Activated CD4-positive, alpha-beta T cell treated with anti-CD3 and anti-CD28 coated beads, Interleukin-2, amount 10 ng/mL, durations not matched to agents 24 days and 14 days (primary cell): ENCODE data around the gene PHTF1. TPM values are rescaled to one million over a fixed set of nuclear protein-coding genes. Genes with fewer than 3 reads are reported as not detected.

ENCODE experiments used
- DNase-seq: peaks from one replicate; pipeline ENCODE4 v3.0.0; 2022
- H3K27ac Mint-ChIP-seq: one replicate; pipeline ENCODE4 v1.8.0; 2022; ENCODE audit warnings: mild to moderate bottlenecking, mixed read lengths
- H3K27me3 Mint-ChIP-seq: one replicate; pipeline ENCODE4 v1.8.0; 2022; ENCODE audit warnings: mixed read lengths
- H3K36me3 Mint-ChIP-seq: one replicate; pipeline ENCODE4 v1.8.0; 2022; ENCODE audit warnings: low read depth, mild to moderate bottlenecking, mixed read lengths
- H3K4me1 Mint-ChIP-seq: one replicate; pipeline ENCODE4 v1.8.0; 2021; ENCODE audit warnings: mixed read lengths
- H3K4me3 Mint-ChIP-seq: one replicate; pipeline ENCODE4 v1.8.0; 2022; ENCODE audit warnings: mild to moderate bottlenecking, moderate library complexity, mixed read lengths
- H3K9me3 Mint-ChIP-seq: one replicate; pipeline ENCODE4 v1.8.0; 2021; ENCODE audit warnings: mixed read lengths
- intact Hi-C: fragments of 100-400 bp; cut with micrococcal nuclease; formaldehyde crosslinking; loops from one replicate; pipeline ENCODE4 v1.15.1; 2023
- total RNA-seq: library from RNA; stranded (reverse); gene quantifications from 2 replicates; pipeline ENCODE4 v1.2.3, GENCODE V29; 2022

PHTF1 gene
- 15.6 and 19.2 TPM in 2 replicates for total RNA-seq

DNA sequence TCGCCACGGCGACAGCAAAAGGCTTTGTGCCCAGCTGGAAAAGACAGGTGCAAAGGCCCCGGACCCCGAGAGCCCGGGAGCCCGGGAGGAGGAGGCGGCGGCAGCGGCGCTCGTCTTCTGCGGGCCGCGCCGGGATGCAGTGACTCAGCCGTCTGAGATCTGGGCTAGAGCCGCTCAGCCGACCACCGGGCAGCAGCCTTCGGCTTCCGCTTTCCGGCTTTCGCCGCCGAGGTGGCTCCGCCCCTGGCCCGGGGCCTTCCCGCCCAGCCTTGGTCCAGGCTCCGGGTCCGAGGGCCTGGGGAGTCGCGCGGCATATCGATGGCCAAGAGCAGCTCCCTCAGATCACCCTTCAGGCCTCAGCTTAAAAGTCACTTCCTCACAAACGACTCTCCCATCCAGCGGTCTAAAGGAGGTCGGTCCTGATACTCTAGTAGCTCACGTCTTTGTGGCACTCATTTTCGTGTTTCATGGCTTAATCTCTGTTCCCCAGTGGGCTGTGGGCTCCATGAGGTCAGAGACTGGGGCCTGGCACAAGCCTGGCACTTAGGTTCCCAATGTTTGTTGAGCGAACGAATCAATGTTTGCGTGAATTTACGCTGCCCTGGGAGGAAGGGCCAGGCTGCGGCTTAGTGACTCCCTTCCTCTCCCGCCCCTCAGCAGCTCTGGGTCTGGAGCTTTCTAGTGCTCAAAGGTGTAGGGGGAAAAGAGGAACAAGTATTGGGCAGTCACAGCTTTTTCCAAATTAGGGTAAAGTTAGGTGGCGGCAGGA is at the start of gene PHTF1:
PHTF1 (minus strand) TSS at position 154 of the 769 bp plus-strand sequence. CDS start 783 bp downstream, outside the sequence.
- Mint-ChIP-seq H3K36me3 (peaks cover 22% of the 10 kb centered on the region), H3K9me3 (no peaks in the 10 kb centered on the region), H3K27ac (peak within 1 kb of the TSS; percentile 97), H3K27me3 (no peaks in the 10 kb centered on the region), H3K4me3 (peak within 1 kb of the TSS; percentile 97), H3K4me1 (peaks cover 30% of the 10 kb centered on the region)
- peak; percentile 89 for DNase-seq
- intact Hi-C loops = loop anchor here (1.0 to 2.0 kb wide), 6 partner anchors 17 to 368 kb away; partner anchors contain the start of genes AP4B1, DCLRE1B, HIPK1 and RSBN1

DNA sequence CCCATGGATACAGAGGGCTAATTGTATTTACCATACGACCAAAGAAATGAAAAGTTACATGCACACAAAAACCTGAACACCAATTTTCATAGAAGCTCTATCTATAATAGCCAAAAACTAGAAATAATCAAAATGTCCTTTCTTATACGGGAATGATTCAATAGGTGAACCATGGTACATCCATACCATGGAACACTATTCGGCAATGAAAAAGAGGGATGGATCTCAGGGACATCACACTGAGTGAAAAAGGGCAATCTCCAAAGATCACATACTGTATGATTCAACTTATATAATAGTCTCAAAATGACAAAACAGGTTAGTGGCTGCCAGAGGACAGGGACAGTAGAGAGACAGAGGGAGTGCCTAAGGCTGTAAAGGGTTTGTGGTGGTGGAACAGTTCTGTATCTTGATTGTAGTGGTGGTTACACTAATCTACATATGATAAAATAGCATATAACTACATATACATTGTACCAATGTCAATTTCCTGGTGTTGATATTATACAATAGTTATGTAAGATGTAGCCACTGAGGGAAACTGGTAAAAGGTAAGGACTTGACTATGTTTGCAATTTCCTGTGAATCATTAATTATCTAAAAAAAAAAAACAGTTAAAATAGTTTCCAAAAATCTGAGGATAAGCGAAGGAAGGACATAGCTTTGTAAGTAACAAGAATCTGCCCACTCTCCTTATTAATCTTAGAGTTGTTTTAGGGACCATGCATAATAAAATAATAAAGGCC is 49.3 kb upstream of the PHTF1 start:
- intact Hi-C loops = no loop called here
- Mint-ChIP-seq H3K4me1 (peaks cover 41% of the 10 kb centered on the region), H3K4me3 (peak overlapping the region; percentile 64), H3K9me3 (no peaks in the 10 kb centered on the region), H3K27me3 (no peaks in the 10 kb centered on the region), H3K27ac (no peak overlapping the region), H3K36me3 (peaks cover 45% of the 10 kb centered on the region)
- no peak for DNase-seq

- peaks cover 48% of the 10 kb centered on the region for H3K36me3 Mint-ChIP-seq
- H3K9me3 Mint-ChIP-seq = no peaks in the 10 kb centered on the region
- H3K27me3 Mint-ChIP-seq = no peaks in the 10 kb centered on the region
- H3K4me1 Mint-ChIP-seq = peaks cover 55% of the 10 kb centered on the region
- no peak for DNase-seq
- H3K27ac Mint-ChIP-seq = no peak overlapping the region
- no peak overlapping the region for H3K4me3 Mint-ChIP-seq
- intact Hi-C loops = no loop called here
Observed at GRCh38 chr1:113805639-113806038, 46.4 kb upstream of the PHTF1 start.

DNA sequence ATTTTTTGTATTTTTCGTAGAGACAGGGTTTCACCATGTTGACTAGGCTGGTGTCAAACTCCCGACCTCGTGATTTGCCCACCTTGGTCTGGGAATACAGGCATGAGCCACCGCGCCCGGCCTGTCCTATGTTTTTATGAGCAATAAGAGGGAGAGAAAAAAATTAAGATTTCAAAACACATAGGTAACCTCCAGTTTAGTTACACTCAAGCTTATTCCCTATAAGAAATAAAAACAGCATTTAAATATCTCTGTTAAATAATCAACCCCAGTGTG is 45.9 kb upstream of the PHTF1 start:
- H3K4me3 Mint-ChIP-seq = no peak overlapping the region
- no peak overlapping the region for H3K27ac Mint-ChIP-seq
- intact Hi-C loops = no loop called here
- H3K4me1 Mint-ChIP-seq = peaks cover 56% of the 10 kb centered on the region
- H3K27me3 Mint-ChIP-seq = no peaks in the 10 kb centered on the region
- no peaks in the 10 kb centered on the region for H3K9me3 Mint-ChIP-seq
- peaks cover 48% of the 10 kb centered on the region for H3K36me3 Mint-ChIP-seq
- no peak for DNase-seq

DNA sequence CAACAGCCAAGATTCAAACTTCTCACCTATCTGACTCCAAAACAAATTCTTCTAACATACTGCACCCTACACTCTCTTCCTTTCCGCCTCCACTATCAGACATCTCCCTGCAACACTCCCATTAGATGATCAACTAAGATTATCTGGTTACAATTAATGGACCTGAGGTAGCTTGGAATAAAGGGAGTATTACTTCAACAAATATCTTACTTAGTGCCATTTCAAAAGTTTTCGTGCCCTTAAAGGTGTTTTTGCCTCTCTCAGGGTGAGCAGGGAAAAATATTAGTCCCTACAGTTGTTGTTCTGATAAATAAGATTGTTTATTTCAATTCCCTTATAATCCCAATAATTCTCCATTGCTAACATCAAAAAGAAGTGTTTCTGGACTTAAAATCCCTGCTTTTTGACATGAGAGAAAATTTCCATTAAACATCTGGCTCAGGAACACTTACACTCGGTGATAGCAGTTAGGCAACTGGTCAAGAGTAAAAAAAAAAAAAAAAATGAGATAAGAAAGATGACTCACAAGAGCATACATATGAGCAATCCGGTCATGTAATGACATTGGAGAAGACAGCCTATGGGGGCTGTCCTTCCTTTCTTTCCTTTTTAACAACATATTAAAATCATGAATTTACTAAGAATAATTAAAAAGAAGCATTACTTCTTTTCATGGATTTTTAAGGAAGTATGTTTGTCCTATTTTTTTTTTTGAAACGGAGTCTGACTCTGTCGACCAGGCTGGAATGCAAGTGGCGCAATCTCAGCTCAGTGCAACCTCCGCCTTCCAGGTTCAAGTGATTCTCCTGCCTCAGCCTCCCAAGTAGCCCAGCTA is 45.4 kb upstream of the PHTF1 start:
- no peaks in the 10 kb centered on the region for H3K9me3 Mint-ChIP-seq
- peaks cover 52% of the 10 kb centered on the region for H3K4me1 Mint-ChIP-seq
- no peak overlapping the region for H3K4me3 Mint-ChIP-seq
- peak overlapping the region; percentile 23 for H3K27ac Mint-ChIP-seq
- no peaks in the 10 kb centered on the region for H3K27me3 Mint-ChIP-seq
- DNase-seq = no peak
- intact Hi-C loops = no loop called here
- H3K36me3 Mint-ChIP-seq = peaks cover 46% of the 10 kb centered on the region

GRCh38 chr1:113802367-113803007 is 43.2 kb upstream of the PHTF1 start:
- Mint-ChIP-seq H3K4me1 (peaks cover 50% of the 10 kb centered on the region), H3K27ac (peak overlapping the region; percentile 15), H3K27me3 (no peaks in the 10 kb centered on the region), H3K4me3 (no peak overlapping the region), H3K36me3 (peaks cover 44% of the 10 kb centered on the region), H3K9me3 (no peaks in the 10 kb centered on the region)
- DNase-seq = no peak
- intact Hi-C loops = loop anchor here (1.0 kb wide), 3 partner anchors 10 to 21 kb away; partner anchors contain the start of gene RSBN1

GRCh38 chr1:113800487-113800886 is 41.2 kb upstream of the PHTF1 start:
- H3K27ac Mint-ChIP-seq = no peak overlapping the region
- H3K27me3 Mint-ChIP-seq = no peaks in the 10 kb centered on the region
- intact Hi-C loops = no loop called here
- H3K9me3 Mint-ChIP-seq = no peaks in the 10 kb centered on the region
- H3K36me3 Mint-ChIP-seq = peaks cover 48% of the 10 kb centered on the region
- peaks cover 40% of the 10 kb centered on the region for H3K4me1 Mint-ChIP-seq
- no peak overlapping the region for H3K4me3 Mint-ChIP-seq
- DNase-seq = no peak

DNA sequence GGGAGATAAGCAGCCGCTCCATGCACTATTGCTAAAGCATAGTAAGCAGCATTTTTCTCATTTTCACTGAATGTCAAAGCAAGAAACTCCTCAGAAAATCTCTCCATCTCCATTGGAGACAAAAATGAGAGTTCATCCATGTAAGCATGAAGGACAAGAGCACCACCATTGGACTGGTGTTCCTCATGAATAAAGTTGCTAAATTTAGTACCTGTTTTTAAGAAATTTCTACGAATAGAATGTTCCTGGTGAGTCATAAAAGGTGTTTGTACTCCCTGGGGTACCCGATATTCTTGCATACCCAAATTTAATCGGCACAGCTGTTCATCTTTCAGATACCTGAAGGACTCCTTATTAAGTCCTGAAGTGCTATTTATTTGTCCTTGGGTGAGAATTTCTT is 38.2 kb upstream of the PHTF1 start:
- peaks cover 50% of the 10 kb centered on the region for H3K36me3 Mint-ChIP-seq
- no peaks in the 10 kb centered on the region for H3K9me3 Mint-ChIP-seq
- no peak overlapping the region for H3K4me3 Mint-ChIP-seq
- DNase-seq = no peak
- no peaks in the 10 kb centered on the region for H3K27me3 Mint-ChIP-seq
- H3K27ac Mint-ChIP-seq = no peak overlapping the region
- H3K4me1 Mint-ChIP-seq = peaks cover 37% of the 10 kb centered on the region
- intact Hi-C loops = no loop called here

- Mint-ChIP-seq H3K4me3 (no peak overlapping the region), H3K9me3 (no peaks in the 10 kb centered on the region), H3K27me3 (no peaks in the 10 kb centered on the region), H3K27ac (no peak overlapping the region), H3K4me1 (peaks cover 34% of the 10 kb centered on the region), H3K36me3 (peaks cover 65% of the 10 kb centered on the region)
- intact Hi-C loops = no loop called here
- DNase-seq = no peak
Observed at GRCh38 chr1:113793878-113794834, 34.9 kb upstream of the PHTF1 start.

GRCh38 chr1:113792986-113793385 is 33.7 kb upstream of the PHTF1 start:
- Mint-ChIP-seq H3K4me1 (peaks cover 39% of the 10 kb centered on the region), H3K9me3 (no peaks in the 10 kb centered on the region), H3K27ac (peak overlapping the region; percentile 9), H3K27me3 (no peaks in the 10 kb centered on the region), H3K4me3 (no peak overlapping the region), H3K36me3 (peaks cover 73% of the 10 kb centered on the region)
- no peak for DNase-seq
- intact Hi-C loops = no loop called here

- peaks cover 73% of the 10 kb centered on the region for H3K36me3 Mint-ChIP-seq
- peaks cover 42% of the 10 kb centered on the region for H3K4me1 Mint-ChIP-seq
- H3K9me3 Mint-ChIP-seq = no peaks in the 10 kb centered on the region
- no peaks in the 10 kb centered on the region for H3K27me3 Mint-ChIP-seq
- H3K4me3 Mint-ChIP-seq = peak overlapping the region; percentile 27
- no peak for DNase-seq
- peak overlapping the region; percentile 78 for H3K27ac Mint-ChIP-seq
- intact Hi-C loops = no loop called here
Observed at GRCh38 chr1:113792471-113792870, 33.2 kb upstream of the PHTF1 start.

DNA sequence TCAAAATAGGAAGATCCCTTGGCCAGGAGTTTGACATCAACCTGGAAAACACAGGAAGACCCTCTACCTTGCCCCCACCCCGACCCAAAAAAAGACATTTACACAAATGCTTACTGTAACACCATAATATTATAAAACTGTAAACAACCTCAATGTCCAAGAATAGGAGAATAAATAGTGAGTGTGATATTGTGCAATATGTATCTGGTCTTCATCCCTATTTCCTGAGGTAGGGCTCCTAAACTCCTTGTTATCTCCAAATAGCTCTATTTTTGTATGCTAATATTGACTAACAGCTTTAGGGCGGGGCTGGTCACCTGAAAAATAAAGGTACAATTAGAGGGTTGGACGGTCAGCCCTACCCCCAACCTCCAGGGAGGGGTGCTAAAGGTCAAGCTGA is 29.5 kb upstream of the PHTF1 start:
- no peak for DNase-seq
- Mint-ChIP-seq H3K4me3 (no peak overlapping the region), H3K4me1 (peaks cover 58% of the 10 kb centered on the region), H3K27me3 (no peaks in the 10 kb centered on the region), H3K27ac (no peak overlapping the region), H3K36me3 (peaks cover 52% of the 10 kb centered on the region), H3K9me3 (no peaks in the 10 kb centered on the region)
- intact Hi-C loops = no loop called here
